HEK293 (cell line): ENCODE measurements around the gene ATOH7.

Experiments
- CTCF ChIA-PET: fragments of 350-600 bp; formaldehyde crosslinking; extraction: SDS; loops from one replicate; lab custom pipeline; 2021; ENCODE audit warnings: antibody characterized with exemption; lab: Yijun Ruan, JAX
- POLR2A ChIA-PET: fragments of 300-600 bp; formaldehyde crosslinking; extraction: SDS; loops from one replicate; lab custom pipeline; 2020; ENCODE audit warnings: antibody characterized with exemption, inconsistent platforms; lab: Yijun Ruan, JAX
- H3K27ac ChIP-seq: fragments of 200-500 bp; sonication (Bioruptor generic); 2 replicates; pipeline ENCODE4 v1.5.1; 2014; ENCODE audit warnings: low read depth, low read length, control low read depth, inconsistent platforms; ENCODE audit errors: extremely low read depth
- H3K36me3 ChIP-seq, 2 experiments: fragments of 200-500 bp in 1 of 2; sonication (Bioruptor generic) in 1 of 2; 1 replicate in 1 of 2; 2 replicates in 1 of 2; pipeline ENCODE4 v1.5.1; 2014 to 2017; ENCODE audit warnings: inconsistent platforms in 2 of 2, low read length in 2 of 2; ENCODE audit not compliant: control insufficient read depth in 2 of 2, insufficient read depth in 1 of 2
- H3K4me1 ChIP-seq: fragments of 200-500 bp; sonication (Bioruptor generic); 2 replicates; pipeline ENCODE4 v1.5.1; 2014; ENCODE audit warnings: mild to moderate bottlenecking, low read length, inconsistent platforms; ENCODE audit not compliant: control insufficient read depth, insufficient read depth
- H3K4me3 ChIP-seq: 2 replicates; pipeline ENCODE4 v1.5.1; 2011; ENCODE audit warnings: low read depth, mild to moderate bottlenecking, control low read depth, low read length, moderate library complexity
- H3K9me3 ChIP-seq: fragments of 200-500 bp; sonication (Bioruptor generic); 2 replicates; pipeline ENCODE4 v1.5.1; 2014; ENCODE audit warnings: low read depth, low read length, inconsistent platforms; ENCODE audit not compliant: control insufficient read depth, insufficient read depth
- GLI4 ChIP-seq: fragments of 450-650 bp; formaldehyde crosslinking; IDR thresholded peaks from 2 replicates; pipeline ENCODE4 v1.5.1; 2016; ENCODE audit warnings: missing biosample characterization, missing genetic modification characterization
- GLIS1 ChIP-seq: fragments of 450-650 bp; formaldehyde crosslinking; IDR thresholded peaks from 2 replicates; pipeline ENCODE4 v1.5.1; 2016; ENCODE audit warnings: missing biosample characterization, missing genetic modification characterization
- KLF1 ChIP-seq: fragments of 450-650 bp; formaldehyde crosslinking; IDR thresholded peaks from 2 replicates; pipeline ENCODE4 v1.5.1; 2016; ENCODE audit warnings: missing biosample characterization, missing genetic modification characterization
- KLF17 ChIP-seq: fragments of 450-650 bp; formaldehyde crosslinking; IDR thresholded peaks from 2 replicates; pipeline ENCODE4 v1.5.1; 2016; ENCODE audit warnings: missing biosample characterization, missing genetic modification characterization
- MEIS1 ChIP-seq: sonication (generic); formaldehyde crosslinking; IDR thresholded peaks from 2 replicates; pipeline ENCODE4 v1.8.1; 2022; ENCODE audit warnings: missing genetic modification reagents, mild to moderate bottlenecking, borderline replicate concordance
- PBX3 ChIP-seq: sonication (generic); formaldehyde crosslinking; IDR thresholded peaks from 2 replicates; pipeline ENCODE4 v1.8.1; 2022; ENCODE audit warnings: mild to moderate bottlenecking, moderate library complexity, missing genetic modification reagents
- PRDM10 ChIP-seq: fragments of 450-650 bp; formaldehyde crosslinking; IDR thresholded peaks from 2 replicates; pipeline ENCODE4 v1.5.1; 2016; ENCODE audit warnings: missing biosample characterization, missing genetic modification characterization
- RBAK ChIP-seq: fragments of 450-650 bp; formaldehyde crosslinking; IDR thresholded peaks from 2 replicates; pipeline ENCODE4 v1.5.1; 2016; ENCODE audit warnings: missing biosample characterization, missing genetic modification characterization
- SALL2 ChIP-seq: fragments of 450-650 bp; formaldehyde crosslinking; IDR thresholded peaks from 2 replicates; pipeline ENCODE4 v1.5.0; 2017; ENCODE audit warnings: missing biosample characterization, mild to moderate bottlenecking, missing genetic modification characterization, borderline replicate concordance
- SP2 ChIP-seq: fragments of 450-650 bp; formaldehyde crosslinking; IDR thresholded peaks from 2 replicates; pipeline ENCODE4 v1.5.1; 2016; ENCODE audit warnings: missing biosample characterization, missing genetic modification characterization
- ZBTB20 ChIP-seq: fragments of 450-650 bp; formaldehyde crosslinking; IDR thresholded peaks from 2 replicates; pipeline ENCODE4 v1.5.1; 2016; ENCODE audit warnings: missing biosample characterization, missing genetic modification characterization
- ZBTB44 ChIP-seq: fragments of 450-650 bp; IDR thresholded peaks from 2 replicates; pipeline ENCODE4 v1.5.1; 2018; ENCODE audit warnings: missing biosample characterization, mild to moderate bottlenecking, missing genetic modification characterization
- ZEB2 ChIP-seq: fragments of 450-650 bp; formaldehyde crosslinking; IDR thresholded peaks from 2 replicates; pipeline ENCODE4 v1.5.1; 2016; ENCODE audit warnings: missing biosample characterization, missing genetic modification characterization
- ZNF132 ChIP-seq: fragments of 450-650 bp; formaldehyde crosslinking; IDR thresholded peaks from 2 replicates; pipeline ENCODE4 v1.5.1; 2017; ENCODE audit warnings: missing biosample characterization, missing genetic modification characterization, borderline replicate concordance
- ZNF24 ChIP-seq: fragments of 450-650 bp; formaldehyde crosslinking; IDR thresholded peaks from 2 replicates; pipeline ENCODE4 v1.5.1; 2016; ENCODE audit warnings: missing biosample characterization, missing genetic modification characterization
- ZNF274 ChIP-seq, 2 experiments: fragments of 200-500 bp in 1 of 2; fragments of 450-650 bp in 1 of 2; sonication (Bioruptor generic) in 1 of 2; formaldehyde crosslinking in 1 of 2; IDR thresholded peaks; 2 replicates each; pipeline versions ENCODE4 v1.5.1 to v1.6.1; 2014 to 2016; ENCODE audit warnings: borderline replicate concordance in 1 of 2, inconsistent platforms in 1 of 2, low read length in 1 of 2, missing biosample characterization in 1 of 2, missing genetic modification characterization in 1 of 2
- ZNF292 ChIP-seq: fragments of 450-650 bp; formaldehyde crosslinking; IDR thresholded peaks from 2 replicates; pipeline ENCODE4 v1.5.1; 2016; ENCODE audit warnings: low read depth, missing biosample characterization, missing genetic modification characterization, borderline replicate concordance
- ZNF398 ChIP-seq: fragments of 450-650 bp; formaldehyde crosslinking; IDR thresholded peaks from 2 replicates; pipeline ENCODE4 v1.5.1; 2017; ENCODE audit warnings: missing biosample characterization, missing genetic modification characterization
- ZNF621 ChIP-seq: fragments of 450-650 bp; formaldehyde crosslinking; IDR thresholded peaks from 2 replicates; pipeline ENCODE4 v1.5.1; 2017; ENCODE audit warnings: missing biosample characterization, missing genetic modification characterization
- ZNF707 ChIP-seq: fragments of 450-650 bp; formaldehyde crosslinking; IDR thresholded peaks from 2 replicates; pipeline ENCODE4 v1.5.1; 2016; ENCODE audit warnings: missing biosample characterization, missing genetic modification characterization
- ZNF785 ChIP-seq: fragments of 450-650 bp; formaldehyde crosslinking; IDR thresholded peaks from 2 replicates; pipeline ENCODE4 v1.5.1; 2016; ENCODE audit warnings: missing biosample characterization, missing genetic modification characterization
- ZNF792 ChIP-seq: fragments of 450-650 bp; formaldehyde crosslinking; IDR thresholded peaks from 2 replicates; pipeline ENCODE4 v1.5.1; 2016; ENCODE audit warnings: missing biosample characterization, missing genetic modification characterization
- ZNF843 ChIP-seq: fragments of 450-650 bp; formaldehyde crosslinking; IDR thresholded peaks from 2 replicates; pipeline ENCODE4 v1.5.1; 2016; ENCODE audit warnings: missing biosample characterization, missing genetic modification characterization
- ZSCAN30 ChIP-seq: fragments of 450-650 bp; IDR thresholded peaks from 2 replicates; pipeline ENCODE4 v1.5.1; 2018; ENCODE audit warnings: missing biosample characterization, mild to moderate bottlenecking, missing genetic modification characterization, moderate library complexity

The ATOH7 gene

GRCh38 chr10:68224810-68225209 is 7.1 kb downstream of the ATOH7 start:
- Histone ChIP-seq H3K36me3 (no peaks in the 10 kb centered on the region), H3K27ac (no peak overlapping the region), H3K9me3 (no peaks in the 10 kb centered on the region), H3K4me1 (no peaks in the 10 kb centered on the region), H3K4me3 (no peak overlapping the region)
- ChIA-PET CTCF (interaction anchor here (0.6 to 2.8 kb wide), 3 partner anchors 12 to 77 kb away, joined by 4 to 13 read pairs (median 6); no protein-coding TSS in a partner anchor), POLR2A (interaction anchor here (0.6 kb wide), 1 partner anchor 255 kb away, joined by 3 read pairs; no protein-coding TSS in a partner anchor)
- no peak for TF ChIP-seq PRDM10 (tag by site-specific recombination)
- no peak for TF ChIP-seq ZEB2 (tag by site-specific recombination)
- TF ChIP-seq ZNF398 (tag by site-specific recombination) = no peak
- no peak for TF ChIP-seq RBAK (tag by site-specific recombination)
- no peak for TF ChIP-seq ZNF792 (tag by site-specific recombination)
- TF ChIP-seq ZNF292 (tag by site-specific recombination) = no peak
- TF ChIP-seq ZNF785 (tag by site-specific recombination) = no peak
- no peak for TF ChIP-seq SALL2

- Histone ChIP-seq H3K27ac (no peak overlapping the region), H3K36me3 (no peaks in the 10 kb centered on the region), H3K9me3 (no peaks in the 10 kb centered on the region), H3K4me3 (no peak overlapping the region), H3K4me1 (no peaks in the 10 kb centered on the region)
- CTCF ChIA-PET = interaction anchor here (0.6 to 2.8 kb wide), 6 partner anchors 11 to 444 kb away, joined by 3 to 13 read pairs (median 4); no protein-coding TSS in a partner anchor
- no peak for TF ChIP-seq ZNF621 (tag by site-specific recombination)
- no peak for TF ChIP-seq ZSCAN30 (tag by site-specific recombination)
- no peak for TF ChIP-seq KLF1 (tag by site-specific recombination)
- no peak for TF ChIP-seq PBX3
- no peak for TF ChIP-seq ZNF843 (tag by site-specific recombination)
- no peak for TF ChIP-seq ZNF707 (tag by site-specific recombination)
- TF ChIP-seq GLIS1 (tag by site-specific recombination) = no peak
- no peak for TF ChIP-seq GLI4 (tag by site-specific recombination)
- no peak for TF ChIP-seq ZNF24 (tag by site-specific recombination)
- no peak for TF ChIP-seq ZBTB20 (tag by site-specific recombination)
- TF ChIP-seq ZNF132 (tag by site-specific recombination) = no peak
- TF ChIP-seq SP2 (tag by site-specific recombination) = no peak
- no peak for TF ChIP-seq KLF17
- TF ChIP-seq ZNF274 (IDR thresholded peaks at IDR 0.05; ENCODE audit: low read length) = no peak
- no peak for TF ChIP-seq ZNF274 (tag by site-specific recombination; IDR thresholded peaks at IDR 0.05; ENCODE audit: borderline replicate concordance)
- no peak for TF ChIP-seq ZBTB44
- no peak for TF ChIP-seq MEIS1 (CRISPR knock-in tag)
- POLR2A ChIA-PET = no interaction called here
These were observed 8.3 kb downstream of the ATOH7 start for GRCh38 chr10:68223535-68224165.
